Pons (tissue), 1 donor: ENCODE data around the gene CCL27.
A peak's percentile ranks its signal among the peaks of the same experiment; 100 is the strongest.
"Not testable (repeated sequence)": the region's sequence is repeated elsewhere in the genome, so short reads cannot be mapped to it uniquely, and the experiment has no call there.

Source experiments
- DNase-seq: peaks from one replicate; pipeline ENCODE4 v3.0.0-alpha.2; 2016; ENCODE audit warnings: low spot score

CCL27 gene

DNA sequence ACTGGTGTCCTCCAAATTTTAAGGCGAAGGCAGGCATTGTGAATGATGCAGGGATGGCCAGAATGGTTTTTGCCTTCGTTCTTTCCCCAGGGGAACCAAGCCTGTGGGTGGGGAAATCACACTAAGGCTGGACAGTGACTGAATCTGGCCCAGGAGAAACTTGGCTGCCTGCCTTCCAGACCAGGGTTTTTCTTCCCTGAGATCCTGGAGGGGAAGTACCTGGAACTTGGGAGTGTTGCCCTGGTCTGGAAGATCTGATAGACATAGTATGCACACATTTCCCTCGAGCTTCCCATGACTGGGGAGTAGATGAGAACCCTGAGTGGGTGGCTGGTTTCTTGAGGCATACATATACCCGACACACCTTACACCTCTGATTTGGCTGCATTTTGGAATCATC is 11.1 kb downstream of the CCL27 start:
- peak; percentile 32 for DNase-seq

DNA sequence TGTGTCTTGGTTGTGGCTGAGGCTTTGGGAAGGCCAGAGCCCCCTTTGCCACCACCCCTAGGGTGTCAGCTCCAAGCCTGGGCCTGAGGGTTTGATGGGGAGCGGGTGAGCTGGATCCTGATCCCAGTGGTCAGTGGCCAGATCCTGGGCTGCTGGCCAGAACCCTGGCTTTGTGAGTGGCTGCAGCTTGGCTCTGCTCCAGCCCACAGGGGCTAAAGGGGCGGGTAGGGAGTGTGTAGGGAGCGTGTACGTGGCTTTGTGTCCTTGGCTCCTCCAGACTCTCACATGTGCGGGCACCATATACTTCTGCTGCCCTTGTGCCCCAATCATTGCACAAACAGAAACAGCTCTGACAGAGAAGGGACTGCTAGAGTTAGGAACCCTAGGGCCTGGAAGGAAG is 11.6 kb downstream of the CCL27 start:
- DNase-seq: no peak

DNA sequence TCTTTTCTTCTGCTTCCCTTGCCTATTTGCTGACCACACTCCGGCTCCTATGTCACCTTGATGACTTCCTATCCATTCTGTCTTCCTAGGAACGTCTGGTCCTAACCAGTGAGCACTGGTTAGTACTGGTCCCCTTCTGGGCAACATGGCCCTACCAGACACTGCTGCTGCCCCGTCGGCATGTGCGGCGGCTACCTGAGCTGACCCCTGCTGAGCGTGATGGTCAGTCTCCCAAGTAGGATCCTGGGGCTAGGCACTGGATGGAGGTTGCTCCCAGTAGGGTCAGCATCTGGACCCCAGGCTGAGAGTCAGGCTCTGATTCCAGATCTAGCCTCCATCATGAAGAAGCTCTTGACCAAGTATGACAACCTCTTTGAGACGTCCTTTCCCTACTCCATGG is 13.8 kb downstream of the CCL27 start:
- no peak for DNase-seq

DNA sequence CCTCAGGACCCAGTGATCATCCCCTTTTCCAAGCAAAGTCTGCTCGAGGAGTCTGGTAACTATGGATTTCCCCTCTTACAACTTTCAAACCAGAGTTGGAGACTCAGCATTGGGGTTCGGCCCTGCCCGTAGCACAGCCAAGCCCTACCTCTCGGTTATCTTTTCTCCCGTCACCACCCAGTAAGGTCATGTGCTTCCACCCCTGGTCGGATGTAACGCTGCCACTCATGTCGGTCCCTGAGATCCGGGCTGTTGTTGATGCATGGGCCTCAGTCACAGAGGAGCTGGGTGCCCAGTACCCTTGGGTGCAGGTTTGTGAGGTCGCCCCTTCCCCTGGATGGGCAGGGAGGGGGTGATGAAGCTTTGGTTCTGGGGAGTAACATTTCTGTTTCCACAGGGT is 14.8 kb downstream of the CCL27 start:
- no peak for DNase-seq

DNA sequence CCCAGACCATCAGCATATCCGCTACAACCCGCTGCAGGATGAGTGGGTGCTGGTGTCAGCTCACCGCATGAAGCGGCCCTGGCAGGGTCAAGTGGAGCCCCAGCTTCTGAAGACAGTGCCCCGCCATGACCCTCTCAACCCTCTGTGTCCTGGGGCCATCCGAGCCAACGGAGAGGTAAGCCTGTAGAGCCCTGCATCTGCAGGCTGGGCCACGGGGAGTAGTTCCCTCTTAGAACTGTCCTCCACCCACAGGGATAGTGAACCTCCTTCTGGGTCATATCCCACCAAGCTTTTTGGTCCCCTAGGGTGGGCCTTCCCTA is 15.4 kb downstream of the CCL27 start:
- no peak for DNase-seq

DNA sequence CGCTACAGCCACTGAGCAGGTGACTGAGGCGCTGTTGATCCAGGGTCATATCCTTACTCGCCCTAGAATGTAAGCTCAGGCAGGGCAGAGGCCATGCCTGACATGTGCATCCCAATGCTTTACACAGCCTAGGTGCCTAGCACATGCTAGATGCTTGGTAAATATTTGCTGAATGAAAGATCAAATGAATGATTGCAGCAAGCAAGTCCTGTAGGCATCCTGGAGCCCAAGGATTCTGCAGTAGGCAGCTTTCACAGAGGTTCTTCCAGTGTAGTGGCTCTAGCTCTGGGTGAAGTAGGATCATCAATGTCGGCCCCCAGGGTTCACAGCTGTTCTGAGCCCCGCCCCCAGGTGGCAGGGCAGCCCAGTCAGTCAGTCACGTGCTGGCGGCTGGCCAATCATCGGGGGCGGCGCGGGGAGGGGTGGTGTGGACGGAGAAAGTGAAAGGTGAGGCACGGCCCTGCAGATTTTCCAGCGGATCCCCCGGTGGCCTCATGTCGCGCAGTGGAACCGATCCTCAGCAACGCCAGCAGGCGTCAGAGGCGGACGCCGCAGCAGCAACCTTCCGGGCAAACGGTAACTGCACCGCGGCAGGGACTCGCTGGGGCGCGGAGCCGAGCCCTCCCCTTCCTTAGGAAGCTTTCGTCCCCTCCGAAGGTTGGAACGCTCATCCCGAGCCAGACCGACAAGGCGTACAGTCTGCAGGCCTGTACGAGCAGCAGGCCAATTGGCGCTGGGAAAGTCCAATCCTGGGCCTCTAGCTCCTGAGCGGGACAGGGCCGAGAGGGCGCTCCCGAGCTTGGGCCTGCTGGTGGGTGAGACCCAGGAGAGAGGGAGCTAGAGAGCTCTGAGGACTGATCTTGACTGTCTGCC is 16.0 kb downstream of the CCL27 start, which contains the start of gene GALT:
Gene GALT (plus strand): TSS at position 465 of the 873 bp plus-strand sequence. CDS start 30 bp downstream, at position 495.
- peak; percentile 78 for DNase-seq

- DNase-seq: no peak
Measured at GRCh38 chr9:34644766-34645314, 17.6 kb downstream of the CCL27 start.

DNA sequence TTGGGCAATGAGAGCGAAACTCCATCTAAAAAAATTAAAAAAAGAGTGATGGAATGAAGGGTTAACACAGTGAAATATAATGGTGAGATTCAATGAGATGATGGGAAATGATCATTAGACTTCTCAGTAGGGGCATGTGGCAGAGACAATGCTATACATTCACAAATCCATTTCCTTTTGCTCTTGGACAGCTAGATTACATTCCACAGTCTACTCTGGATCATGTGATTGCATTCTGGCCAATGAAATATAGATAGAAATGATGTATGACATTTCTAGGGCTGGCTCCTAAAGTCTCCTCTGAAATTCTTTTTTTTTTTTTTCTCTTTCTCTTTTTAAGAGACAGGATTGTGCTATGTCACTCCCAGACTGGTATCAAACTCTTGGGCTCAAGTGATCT is 19.8 kb downstream of the CCL27 start:
- DNase-seq: no peak

DNA sequence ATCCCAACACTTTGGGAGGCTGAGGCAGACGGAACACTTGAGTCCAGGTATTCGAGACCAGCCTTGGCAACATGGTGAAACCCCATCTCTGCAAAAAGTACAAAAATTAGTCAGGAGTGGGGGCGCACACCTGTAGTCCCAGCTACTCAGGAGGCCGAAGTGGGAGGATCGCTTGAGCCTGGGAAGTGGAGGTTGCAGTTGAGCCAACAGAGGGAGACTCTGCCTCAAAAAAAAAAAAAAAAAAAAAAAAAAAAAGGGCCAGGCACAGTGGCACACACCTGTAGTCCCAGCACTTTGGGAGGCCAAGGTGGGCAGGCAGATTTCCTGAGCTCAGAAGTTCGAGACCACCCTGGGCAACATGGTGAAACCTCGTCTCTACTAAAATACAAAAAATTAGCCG is 23.1 kb downstream of the CCL27 start:
- DNase-seq: not testable (repeated sequence)

DNA sequence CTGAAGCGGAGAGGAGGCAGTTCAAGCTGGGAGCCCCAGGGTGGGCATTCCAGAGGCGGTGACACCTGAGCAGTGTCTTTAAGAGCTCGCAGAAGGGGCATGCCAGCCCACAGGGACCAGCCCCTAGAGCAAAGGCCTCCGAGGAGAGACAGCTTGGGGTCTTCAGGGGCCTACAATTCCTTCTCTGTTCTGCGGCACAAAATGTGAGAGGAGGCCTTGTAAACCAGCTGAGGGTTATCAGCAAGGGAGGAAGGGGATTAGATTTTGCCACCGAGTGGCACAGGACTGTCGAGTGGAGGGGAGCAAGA is 24.4 kb downstream of the CCL27 start:
- no peak for DNase-seq

DNA sequence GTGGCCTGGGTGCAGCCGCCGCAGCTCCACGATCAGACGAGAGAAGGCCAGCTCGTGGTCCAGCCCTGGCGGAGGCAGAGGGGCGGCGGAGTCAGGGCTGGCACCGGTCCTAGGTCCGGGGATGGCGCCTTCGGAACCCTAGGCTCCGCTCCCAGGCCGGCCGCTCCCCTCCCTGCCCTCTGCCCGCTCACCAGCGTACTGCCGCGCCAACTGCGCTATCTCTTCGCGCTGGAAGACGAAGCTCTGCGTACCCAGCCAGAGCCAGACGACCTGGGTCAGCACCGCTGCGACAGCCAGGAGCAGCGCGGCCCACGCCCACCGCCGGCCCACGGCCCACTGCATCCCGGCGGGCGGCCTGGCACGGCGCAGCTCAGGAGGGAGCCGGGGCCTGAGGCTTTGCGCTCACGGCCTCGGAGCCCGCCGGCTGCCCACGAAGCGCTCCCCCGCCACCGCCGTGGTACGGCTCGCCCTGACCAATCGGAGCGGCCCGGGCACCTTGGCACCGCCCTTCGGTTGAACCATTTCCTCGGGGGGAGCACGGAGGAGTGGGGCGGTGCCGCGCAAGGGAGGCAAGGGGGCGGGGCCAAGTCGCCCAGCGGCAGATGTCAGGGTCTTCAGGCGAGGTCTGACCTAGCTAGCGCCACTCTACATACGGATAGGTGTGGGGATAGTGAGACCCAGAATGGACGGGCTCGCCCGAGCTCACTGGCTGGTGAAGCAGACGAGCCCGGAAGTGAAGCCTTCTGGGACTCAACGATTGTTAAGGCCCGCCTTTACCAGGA is 24.9 kb downstream of the CCL27 start, which contains the start of gene SIGMAR1:
Gene SIGMAR1 (minus strand): TSS at position 432 of the 782 bp plus-strand sequence. CDS start 90 bp downstream, at position 342.
- DNase-seq: peak; percentile 93

- no peak for DNase-seq
Measured at GRCh38 chr9:34636791-34637355, 25.6 kb downstream of the CCL27 start.

- no peak for DNase-seq
Measured at GRCh38 chr9:34635556-34635955, 26.9 kb downstream of the CCL27 start.

DNA sequence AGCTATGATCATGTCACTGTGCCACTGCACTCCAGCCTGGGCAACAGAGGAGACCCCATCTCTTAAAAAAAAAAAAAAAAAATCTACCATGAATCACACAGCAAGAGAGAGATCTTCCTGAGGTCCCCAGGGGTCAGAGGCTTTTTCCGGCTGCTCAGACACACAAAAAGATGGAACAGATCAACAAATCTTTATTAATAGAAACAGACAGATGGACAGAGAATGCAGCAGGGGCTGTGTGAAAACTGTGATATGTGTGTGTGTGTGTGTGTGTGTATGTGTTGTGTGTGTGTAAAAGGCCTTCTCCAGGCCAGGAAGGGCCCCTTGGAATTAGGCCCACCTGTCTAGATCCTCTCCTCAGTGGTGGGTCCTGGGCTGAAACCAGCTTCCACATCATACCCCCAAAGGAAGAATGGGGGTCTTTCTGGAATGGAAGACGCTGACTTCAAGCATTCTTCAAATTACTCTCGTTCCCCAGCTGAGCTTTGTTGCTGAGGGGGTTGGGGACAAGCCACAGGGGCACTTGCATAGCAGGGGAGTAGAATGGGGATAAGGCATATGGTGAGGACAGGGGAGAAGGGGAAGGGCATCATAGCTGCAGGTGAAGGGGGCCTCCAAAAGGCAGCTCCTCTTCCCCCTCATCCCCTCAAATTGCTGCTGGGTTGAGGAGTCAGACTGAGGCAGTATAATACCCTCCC is 27.8 kb downstream of the CCL27 start:
- no peak for DNase-seq

DNA sequence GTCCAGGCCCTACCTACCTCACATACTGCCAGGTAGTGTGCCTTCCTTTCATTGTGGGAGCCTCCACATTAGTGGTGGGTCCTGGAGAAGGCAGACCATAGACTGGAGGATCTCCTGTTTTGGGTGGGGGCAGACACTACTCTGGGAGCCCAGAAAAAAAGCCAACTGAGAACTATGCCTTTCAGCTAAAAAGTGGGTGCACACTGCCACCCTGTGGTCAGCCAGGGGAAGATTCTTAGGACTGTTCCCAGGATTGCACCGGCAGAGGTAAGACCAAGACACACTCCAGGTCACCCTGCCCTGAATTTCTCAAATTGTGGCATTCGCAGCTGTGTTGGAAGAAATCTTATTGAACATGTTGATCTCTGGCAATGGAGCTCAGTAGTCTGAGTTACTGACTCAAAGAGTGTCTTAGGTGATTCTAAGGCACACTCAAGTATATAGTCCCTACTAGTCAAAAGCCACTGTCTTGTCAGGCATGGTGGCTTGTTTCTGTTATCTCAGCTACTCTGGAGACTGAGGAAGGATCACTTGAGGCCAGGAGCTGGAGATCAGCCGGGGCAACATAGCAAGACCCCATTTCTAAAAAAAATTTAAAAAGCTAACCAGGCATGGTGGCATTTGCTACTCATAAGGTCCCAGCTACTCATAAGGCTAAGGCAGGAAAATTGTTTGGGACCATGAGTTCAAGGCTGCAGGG is 28.5 kb downstream of the CCL27 start:
- DNase-seq: peak; percentile 72

- no peak for DNase-seq
Measured at GRCh38 chr9:34633166-34633565, 29.3 kb downstream of the CCL27 start.

- DNase-seq: no peak
Measured at GRCh38 chr9:34630402-34631154, 31.9 kb downstream of the CCL27 start.

DNA sequence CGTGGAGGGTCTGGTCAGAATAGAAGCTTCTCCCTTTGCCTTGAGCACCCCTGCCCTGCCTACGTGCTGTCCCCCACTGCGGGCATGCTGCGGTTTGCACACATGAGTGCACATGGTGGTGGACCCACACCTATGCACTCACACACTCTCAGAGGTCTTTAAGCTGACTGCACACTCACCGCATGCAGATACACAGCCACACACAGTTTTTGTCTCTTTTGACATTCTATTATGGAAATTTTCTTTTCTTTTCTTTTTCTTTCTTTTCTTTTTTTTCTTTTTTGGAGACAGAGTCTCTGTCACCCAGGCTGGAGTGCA is 33.0 kb downstream of the CCL27 start:
- DNase-seq: no peak

DNA sequence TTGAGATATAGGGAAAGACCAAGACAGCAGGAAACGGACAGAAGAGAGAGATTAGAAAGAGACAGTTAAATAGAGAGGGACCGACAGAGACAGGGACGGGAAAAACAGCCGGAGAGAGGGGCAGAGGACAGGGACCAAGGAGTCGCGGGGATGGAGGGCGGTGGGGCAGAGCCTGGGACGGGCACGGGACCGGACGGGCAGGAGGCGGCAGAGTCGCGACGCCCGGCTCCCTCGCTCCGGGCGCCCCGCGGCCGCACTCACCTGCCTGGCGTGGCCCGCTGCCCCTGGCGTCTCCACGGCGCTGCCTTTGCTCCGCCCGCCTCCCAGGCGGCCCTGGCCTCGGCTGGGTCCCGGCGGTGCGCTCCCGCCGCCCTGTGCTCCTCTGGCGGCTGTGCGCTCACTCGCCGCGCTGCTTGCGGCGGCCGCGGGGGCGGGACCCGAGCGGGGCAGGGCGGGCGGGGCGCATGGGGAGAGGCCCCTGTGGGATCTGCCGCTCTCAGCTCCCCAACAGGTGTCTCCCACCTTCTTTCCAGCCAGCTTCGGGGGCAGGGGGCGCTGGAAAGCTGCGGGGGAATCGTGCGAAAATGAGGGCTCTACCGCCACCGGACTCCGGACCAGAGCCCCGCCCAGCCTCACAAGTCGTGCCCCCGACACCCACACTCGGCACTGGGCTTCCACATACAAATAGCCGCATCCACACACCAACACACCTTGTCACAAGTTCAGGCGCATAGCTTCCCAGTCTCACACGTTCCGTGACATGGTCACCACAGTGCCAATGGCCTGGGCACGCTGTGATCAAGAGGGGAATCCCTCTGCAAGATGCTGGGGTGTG is 33.6 kb downstream of the CCL27 start, which contains the start of gene ARID3C:
Gene ARID3C (minus strand): TSS at position 411 of the 835 bp plus-strand sequence. CDS start 1,052 bp downstream, outside the sequence.
- DNase-seq: no peak
